ENCODE measurements around the gene MTMR12. TPM values are rescaled to one million over a fixed set of nuclear protein-coding genes. Genes with fewer than 3 reads are reported as not detected.

Gene MTMR12
- total RNA-seq, 6 experiments from 2014 or later: 20.7 to 26.0 (median 22.4) TPM

DNA sequence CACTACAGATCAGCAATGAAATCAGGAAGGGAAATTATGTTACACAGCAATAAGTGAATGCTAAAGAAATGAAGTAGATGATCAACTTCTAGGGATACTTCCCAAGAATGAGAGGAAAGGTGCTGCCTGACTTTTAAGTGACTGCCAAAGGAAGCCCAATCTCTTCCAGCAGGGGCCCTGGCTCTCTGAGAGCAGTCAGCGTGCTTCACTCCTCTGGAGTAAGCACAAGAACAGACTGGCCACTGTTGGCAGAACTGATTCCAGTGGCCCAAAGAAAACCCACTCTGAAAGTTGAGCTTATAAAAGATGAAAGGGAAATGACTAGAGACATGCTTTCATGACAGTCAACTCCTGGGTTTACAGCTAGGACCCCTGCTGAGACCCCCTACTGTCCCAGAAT is 41.8 kb downstream of the MTMR12 start:
- H3K27ac Mint-ChIP-seq: no peak overlapping the region; the same call in 1 of the 2 replicates
- no peak overlapping the region for H3K4me3 Mint-ChIP-seq
- peaks cover 27% of the 10 kb centered on the region for H3K4me1 Mint-ChIP-seq (ENCODE audit: low read depth)
- peaks cover 17% of the 10 kb centered on the region for H3K36me3 Mint-ChIP-seq (ENCODE audit: low read depth)
- H3K27me3 Mint-ChIP-seq (ENCODE audit: insufficient read depth): no peaks in the 10 kb centered on the region; the same call in 1 of the 2 replicates
- TF ChIP-seq CTCF (IDR thresholded peaks at IDR 0.05): no peak
- DNase-seq: no peak
- no peaks in the 10 kb centered on the region for H3K9me3 Mint-ChIP-seq

GRCh38 chr5:32270178-32270577 is 42.6 kb downstream of the MTMR12 start:
- Mint-ChIP-seq H3K4me3 (no peak overlapping the region), H3K27me3 (ENCODE audit: insufficient read depth) (no peaks in the 10 kb centered on the region; the same call in 1 of the 2 replicates), H3K9me3 (no peaks in the 10 kb centered on the region), H3K27ac (no peak overlapping the region; the same call in 1 of the 2 replicates), H3K4me1 (ENCODE audit: low read depth) (peaks cover 19% of the 10 kb centered on the region), H3K36me3 (ENCODE audit: low read depth) (peaks cover 13% of the 10 kb centered on the region; the same call in 1 of the 2 replicates)
- no peak for TF ChIP-seq CTCF (IDR thresholded peaks at IDR 0.05)
- DNase-seq: no peak

- Mint-ChIP-seq H3K27me3 (ENCODE audit: insufficient read depth) (no peaks in the 10 kb centered on the region; the same call in 1 of the 2 replicates), H3K27ac (no peak overlapping the region), H3K9me3 (no peaks in the 10 kb centered on the region), H3K4me3 (no peak overlapping the region), H3K36me3 (ENCODE audit: low read depth) (peaks cover 29% of the 10 kb centered on the region), H3K4me1 (ENCODE audit: low read depth) (peaks cover 8% of the 10 kb centered on the region)
- DNase-seq: no peak
- no peak for TF ChIP-seq CTCF (IDR thresholded peaks at IDR 0.05)
Observed at GRCh38 chr5:32265902-32266301, 46.8 kb downstream of the MTMR12 start.

- Mint-ChIP-seq H3K36me3 (ENCODE audit: low read depth) (peaks cover 33% of the 10 kb centered on the region), H3K4me1 (ENCODE audit: low read depth) (peaks cover 17% of the 10 kb centered on the region), H3K27ac (no peak overlapping the region), H3K9me3 (no peaks in the 10 kb centered on the region), H3K4me3 (no peak overlapping the region), H3K27me3 (ENCODE audit: insufficient read depth) (no peaks in the 10 kb centered on the region; the same call in 1 of the 2 replicates)
- no peak for TF ChIP-seq CTCF (IDR thresholded peaks at IDR 0.05)
- no peak for DNase-seq
Observed at GRCh38 chr5:32264957-32265572, 47.7 kb downstream of the MTMR12 start.

GRCh38 chr5:32263684-32264083 is 49.1 kb downstream of the MTMR12 start:
- H3K4me1 Mint-ChIP-seq (ENCODE audit: low read depth): peaks cover 28% of the 10 kb centered on the region
- no peak; the same call in 1 of the 2 replicates for TF ChIP-seq CTCF (IDR thresholded peaks at IDR 0.05)
- no peaks in the 10 kb centered on the region; the same call in none of the 2 replicates for H3K27me3 Mint-ChIP-seq (ENCODE audit: insufficient read depth)
- no peak for DNase-seq
- H3K4me3 Mint-ChIP-seq: no peak overlapping the region
- H3K36me3 Mint-ChIP-seq (ENCODE audit: low read depth): peaks cover 33% of the 10 kb centered on the region
- no peaks in the 10 kb centered on the region for H3K9me3 Mint-ChIP-seq
- H3K27ac Mint-ChIP-seq: no peak overlapping the region
